GM18951 (cell line): Measurements from ENCODE around the gene GPAT3.

Experiments
- POLR2A ChIP-seq: IDR thresholded peaks from 4 replicates; pipeline ENCODE4 v1.6.1; 2011; ENCODE audit warnings: mild to moderate bottlenecking; ENCODE audit not compliant: insufficient read length, insufficient read depth; ENCODE audit errors: extremely low read depth
- in situ Hi-C: fragments of 300-500 bp; cut with MboI; formaldehyde crosslinking; loops from one replicate; pipeline ENCODE4 v1.12.0; 2022; ENCODE audit warnings: low sequenced_read_pairs, mixed read lengths, inconsistent platforms; ENCODE audit not compliant: unreplicated experiment

GPAT3 gene

DNA sequence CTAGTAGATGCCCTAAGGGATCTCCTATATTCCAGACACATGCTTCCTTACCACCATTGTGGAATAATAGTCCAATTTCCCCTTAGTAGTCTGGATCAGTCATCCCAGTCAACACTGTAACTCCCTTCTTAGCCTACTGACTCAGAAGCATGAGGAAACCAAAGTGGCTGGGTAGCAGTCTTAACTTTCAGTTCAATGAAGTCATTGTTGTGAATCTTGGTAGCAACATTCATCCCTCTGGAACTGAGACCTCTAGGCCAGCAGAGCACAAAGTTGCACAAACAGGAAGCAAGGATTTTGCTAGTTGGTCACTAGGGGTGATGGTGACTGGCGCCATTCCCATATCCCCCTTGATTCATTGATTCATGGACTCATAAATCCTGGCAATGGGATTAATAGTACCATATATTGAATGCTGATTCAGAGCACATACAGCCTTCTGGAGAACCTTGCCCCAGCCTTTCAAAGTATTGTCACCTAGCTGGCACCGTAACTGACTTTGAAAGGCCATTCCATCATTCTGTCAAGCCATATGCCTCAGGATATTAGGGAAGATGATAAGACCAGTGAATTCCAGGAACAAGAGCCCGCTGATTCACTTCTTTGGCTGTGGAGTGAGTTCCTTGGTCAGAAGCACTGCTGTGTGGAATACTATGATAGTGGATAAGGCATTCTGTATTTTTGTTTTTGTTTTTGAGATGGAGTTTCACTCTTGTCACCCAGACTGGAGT, 19.7 kb upstream of the GPAT3 start:
- in situ Hi-C loops, result loop anchor here (10.0 to 25.0 kb wide), 2 partner anchors 119 to 996 kb away; no protein-coding TSS in a partner anchor
- no peak for TF ChIP-seq POLR2A

- in situ Hi-C loops, result loop anchor here (25.0 kb wide), 1 partner anchor 990 kb away; no protein-coding TSS in a partner anchor
- TF ChIP-seq POLR2A, result no peak
Measured at GRCh38 chr4:83522239-83522638, 13.7 kb upstream of the GPAT3 start.

GRCh38 chr4:83527671-83528070, 8.2 kb upstream of the GPAT3 start:
- in situ Hi-C loops, result no loop called here
- no peak for TF ChIP-seq POLR2A

GRCh38 chr4:83536362-83537272, 709 bp downstream of the GPAT3 start:
- no peak for TF ChIP-seq POLR2A
- in situ Hi-C loops, result no loop called here

DNA sequence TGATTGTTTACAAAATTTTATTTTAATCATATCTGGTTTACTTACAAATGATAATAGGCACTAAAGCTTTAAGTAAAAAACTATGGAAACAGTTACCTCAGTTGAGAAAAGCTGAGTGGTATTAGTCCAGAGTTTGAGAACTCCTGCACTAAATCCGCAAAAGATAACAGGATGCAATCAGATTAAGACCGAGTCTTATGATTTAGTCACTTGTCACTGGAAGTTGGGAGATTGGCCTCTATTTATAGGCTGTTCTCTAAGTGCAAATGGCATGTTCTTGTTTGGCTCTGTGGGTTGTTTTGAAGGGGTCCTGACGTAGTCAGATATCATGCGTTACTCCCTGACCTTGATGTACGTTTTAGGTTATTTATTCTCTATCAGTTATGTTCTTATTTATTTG, 6.3 kb downstream of the GPAT3 start:
- no peak for TF ChIP-seq POLR2A
- in situ Hi-C loops, result no loop called here

- in situ Hi-C loops, result no loop called here
Measured at GRCh38 chr4:83546786-83547185, 10.9 kb downstream of the GPAT3 start.

DNA sequence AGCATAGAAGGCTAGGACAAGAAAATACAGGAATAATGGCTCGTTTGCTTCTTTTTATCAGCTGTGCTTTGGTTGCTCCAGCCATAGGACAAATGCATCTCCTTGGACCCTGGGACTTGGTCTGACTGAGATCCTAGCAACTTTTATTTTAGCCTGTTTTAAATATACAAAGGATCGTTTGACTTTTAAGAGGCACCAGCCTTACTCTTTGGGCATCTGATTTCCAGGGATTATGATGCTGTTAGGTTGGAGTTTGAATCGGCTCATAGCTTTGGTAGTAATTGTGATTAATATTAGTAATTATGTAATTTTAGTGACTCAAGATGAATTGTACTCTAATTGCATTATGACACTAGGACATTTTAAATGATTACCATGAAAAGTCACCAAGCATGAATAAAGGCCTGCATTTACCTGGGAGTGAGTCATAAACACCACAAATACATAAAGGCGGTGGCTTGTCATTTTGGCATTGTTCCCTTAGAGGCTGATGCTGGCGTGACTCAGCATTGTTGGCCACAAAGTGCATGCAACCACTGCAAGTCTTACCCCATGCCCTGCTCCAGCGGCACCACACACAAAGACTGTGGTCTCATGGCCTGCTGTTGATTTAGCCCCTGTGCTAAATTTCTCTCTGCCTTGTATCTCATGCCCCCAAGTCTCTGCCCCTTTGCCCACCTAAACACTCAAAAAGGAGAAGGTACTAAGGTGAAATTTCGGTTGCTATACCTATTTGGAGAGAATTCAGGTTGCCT, 12.4 kb downstream of the GPAT3 start:
- in situ Hi-C loops, result no loop called here

More at GRCh38 chr4:83546786-83547185, 10.9 kb downstream of the GPAT3 start:
- TF ChIP-seq POLR2A, result no peak

GRCh38 chr4:83552083-83552482, 16.2 kb downstream of the GPAT3 start:
- in situ Hi-C loops, result no loop called here
- TF ChIP-seq POLR2A, result no peak

More for the DNA sequence above, 12.4 kb downstream of the GPAT3 start:
- no peak for TF ChIP-seq POLR2A

DNA sequence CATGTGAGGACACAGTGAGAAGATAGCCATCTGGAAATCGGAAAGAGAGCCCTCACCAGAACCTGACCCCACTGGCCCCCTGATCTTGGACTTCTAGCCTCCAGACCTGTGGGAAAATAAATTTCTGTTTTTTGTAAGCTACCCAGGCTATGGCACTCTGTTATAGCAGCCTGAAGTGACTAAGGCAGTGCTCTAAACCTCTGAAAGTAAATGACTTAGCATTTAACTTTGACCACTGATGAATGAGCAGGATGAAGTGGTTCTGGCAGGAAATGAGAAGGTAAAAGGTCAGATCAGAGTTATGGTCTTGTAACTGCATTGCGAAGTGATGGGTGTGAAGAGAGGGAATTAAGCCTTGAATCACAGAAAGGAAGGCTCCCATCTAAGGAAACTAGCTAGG, 17.0 kb downstream of the GPAT3 start:
- in situ Hi-C loops, result no loop called here
- TF ChIP-seq POLR2A, result no peak

GRCh38 chr4:83556006-83556707, 20.2 kb downstream of the GPAT3 start:
- in situ Hi-C loops, result no loop called here
- TF ChIP-seq POLR2A, result no peak

GRCh38 chr4:83556816-83557215, 20.9 kb downstream of the GPAT3 start:
- no peak for TF ChIP-seq POLR2A
- in situ Hi-C loops, result no loop called here

DNA sequence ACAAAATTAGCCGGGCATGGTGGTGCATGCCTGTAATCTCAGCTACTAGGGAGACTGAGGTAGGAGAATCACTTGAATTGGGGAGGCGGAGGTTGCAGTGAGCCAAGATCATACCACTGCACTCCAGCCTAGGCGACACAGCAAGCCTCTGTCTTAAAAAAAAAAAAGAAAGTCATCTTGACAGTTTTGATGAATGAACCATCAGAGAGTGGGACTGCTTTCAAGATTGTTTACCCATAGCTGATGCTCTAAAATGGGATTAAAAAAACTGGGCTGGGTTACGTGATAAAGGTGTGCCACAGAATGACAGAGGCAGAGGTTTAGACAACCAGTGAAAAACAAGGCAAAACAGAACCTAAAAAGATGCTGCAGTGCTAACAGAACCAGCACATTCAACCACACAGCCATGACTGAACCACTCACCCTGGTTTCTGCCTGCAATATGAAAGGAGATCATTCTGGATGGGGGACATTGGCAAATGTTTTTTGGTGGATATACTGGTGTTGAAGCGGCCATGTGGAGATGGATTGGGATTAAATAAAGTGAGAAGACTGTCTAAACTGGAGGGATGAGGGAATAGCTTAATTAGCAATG, 22.2 kb downstream of the GPAT3 start:
- in situ Hi-C loops, result no loop called here

DNA sequence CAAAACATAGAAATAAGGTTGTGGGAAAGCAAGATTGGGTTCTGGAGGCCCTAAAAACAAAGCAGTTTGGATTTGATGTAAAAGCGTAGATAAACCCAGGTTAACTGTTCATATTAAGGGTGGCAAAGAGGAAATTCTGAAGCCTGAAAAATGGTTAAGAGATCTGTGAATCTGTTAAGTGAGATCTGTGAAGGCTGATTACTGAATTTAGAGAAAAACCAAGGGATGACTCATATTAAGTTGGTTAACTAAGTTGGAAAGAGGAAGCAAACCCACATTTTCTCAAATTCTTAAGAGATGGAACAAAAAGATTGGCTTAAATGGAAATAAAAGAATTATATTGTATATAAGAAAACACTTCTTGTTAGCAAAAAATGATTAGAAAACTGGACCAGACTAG, 22.8 kb downstream of the GPAT3 start:
- no peak for TF ChIP-seq POLR2A
- in situ Hi-C loops, result no loop called here

More for the DNA sequence above, 22.2 kb downstream of the GPAT3 start:
- TF ChIP-seq POLR2A, result no peak
